Amniotic stem cell (primary cell): ENCODE data around the gene RTP5.

Experiments
- DNase-seq: peaks from one replicate; lab custom pipeline; 2025; lab: John Stamatoyannopoulos, UW

Gene RTP5

GRCh38 chr2:241857572-241858121 lies 11.9 kb upstream of the RTP5 start:
- DNase-seq = no peak

GRCh38 chr2:241858206-241859016 lies 11.1 kb upstream of the RTP5 start, which contains the start of gene PDCD1:
Gene PDCD1, minus strand, starts transcription at chr2:241858894. Its CDS starts 56 bp downstream, at chr2:241858838.
- DNase-seq = no peak

- DNase-seq = no peak
Observed at GRCh38 chr2:241859017-241859435, 10.5 kb upstream of the RTP5 start.

GRCh38 chr2:241859436-241860183 lies 9.9 kb upstream of the RTP5 start:
- no peak for DNase-seq

GRCh38 chr2:241860184-241861078 lies 9.1 kb upstream of the RTP5 start:
- DNase-seq = no peak

GRCh38 chr2:241861264-241861663 lies 8.3 kb upstream of the RTP5 start:
- DNase-seq = no peak

GRCh38 chr2:241862093-241862492 lies 7.4 kb upstream of the RTP5 start:
- no peak for DNase-seq

GRCh38 chr2:241862775-241863535 lies 6.6 kb upstream of the RTP5 start:
- no peak for DNase-seq

- DNase-seq = no peak
Observed at GRCh38 chr2:241863536-241863954, 6.0 kb upstream of the RTP5 start.

GRCh38 chr2:241864168-241864849 lies 5.2 kb upstream of the RTP5 start:
- no peak for DNase-seq

- no peak for DNase-seq
Observed at GRCh38 chr2:241864850-241865213, 4.7 kb upstream of the RTP5 start.

GRCh38 chr2:241865416-241865956 lies 4.0 kb upstream of the RTP5 start:
- no peak for DNase-seq

- DNase-seq = no peak
Observed at GRCh38 chr2:241865957-241866789, 3.4 kb upstream of the RTP5 start.

- no peak for DNase-seq
Observed at GRCh38 chr2:241866790-241867645, 2.5 kb upstream of the RTP5 start.

GRCh38 chr2:241867776-241868420 lies 1.6 kb upstream of the RTP5 start:
- no peak for DNase-seq

- DNase-seq = no peak
Observed at GRCh38 chr2:241868661-241869081, 858 bp upstream of the RTP5 start.

GRCh38 chr2:241870081-241870541 lies 582 bp downstream of the RTP5 start:
- DNase-seq = no peak
